HG03066 (cell line): ENCODE data around the gene TASOR.
"Not testable (repeated sequence)": the region's sequence is repeated elsewhere in the genome, so short reads cannot be mapped to it uniquely, and the experiment has no call there.

Experiments
- ATAC-seq: cut with Tn5 transposase; IDR thresholded peaks from one replicate; pipeline ENCODE4 v1.9.1; 2021; ENCODE audit warnings: low read depth; ENCODE audit not compliant: unreplicated experiment

Gene TASOR

GRCh38 chr3:56683122-56683817 is at the start of gene TASOR:
TSS of gene TASOR (minus strand) at chr3:56683265. CDS start at chr3:56683006, 259 bp downstream.
- peak; percentile 65 for ATAC-seq

GRCh38 chr3:56732109-56732508 is 49.0 kb upstream of the TASOR start:
- no peak for ATAC-seq

DNA sequence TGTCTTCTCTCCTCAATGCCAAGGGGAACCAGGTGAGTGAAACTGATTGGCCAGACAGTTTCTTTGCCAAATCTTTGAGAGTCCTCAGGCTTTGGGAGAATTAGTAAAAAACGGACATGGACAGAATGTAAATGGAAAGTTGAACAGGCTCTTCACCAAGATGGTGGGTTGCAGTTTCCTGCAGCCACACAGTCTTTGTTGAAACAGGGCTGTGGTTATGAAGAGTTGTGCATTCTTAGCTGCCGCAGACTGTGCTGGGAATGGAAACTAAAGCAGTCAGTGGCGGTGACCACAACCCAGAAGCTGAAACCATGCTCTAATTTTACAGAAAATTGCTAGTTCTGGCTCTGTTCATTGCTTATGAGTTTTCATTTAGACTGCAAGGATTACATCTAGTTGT is 42.1 kb upstream of the TASOR start:
- ATAC-seq: peak; percentile 97

- ATAC-seq: no peak
These were observed 41.6 kb upstream of the TASOR start for GRCh38 chr3:56724676-56725075.

GRCh38 chr3:56720849-56721248 is 37.8 kb upstream of the TASOR start:
- ATAC-seq: no peak

DNA sequence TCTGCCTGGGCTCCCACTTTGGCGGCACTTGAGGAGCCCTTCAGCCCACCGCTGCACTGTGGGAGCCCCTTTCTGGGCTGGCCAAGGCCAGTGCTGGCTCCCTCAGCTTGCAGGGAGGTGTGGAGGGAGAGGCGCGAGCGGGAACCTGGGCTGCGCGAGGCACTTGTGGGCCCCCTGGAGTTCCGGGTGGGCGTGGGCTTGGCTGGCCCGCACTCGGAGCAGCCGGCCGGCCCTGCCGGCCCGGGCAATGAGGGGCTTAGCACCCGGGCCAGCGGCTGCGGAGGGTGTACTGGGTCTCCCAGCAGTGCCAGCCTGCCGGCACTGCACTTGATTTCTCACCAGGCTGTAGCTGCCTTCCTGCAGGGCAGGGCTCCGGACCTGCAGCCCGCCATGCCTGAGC is 35.7 kb upstream of the TASOR start:
- not testable (repeated sequence) for ATAC-seq

DNA sequence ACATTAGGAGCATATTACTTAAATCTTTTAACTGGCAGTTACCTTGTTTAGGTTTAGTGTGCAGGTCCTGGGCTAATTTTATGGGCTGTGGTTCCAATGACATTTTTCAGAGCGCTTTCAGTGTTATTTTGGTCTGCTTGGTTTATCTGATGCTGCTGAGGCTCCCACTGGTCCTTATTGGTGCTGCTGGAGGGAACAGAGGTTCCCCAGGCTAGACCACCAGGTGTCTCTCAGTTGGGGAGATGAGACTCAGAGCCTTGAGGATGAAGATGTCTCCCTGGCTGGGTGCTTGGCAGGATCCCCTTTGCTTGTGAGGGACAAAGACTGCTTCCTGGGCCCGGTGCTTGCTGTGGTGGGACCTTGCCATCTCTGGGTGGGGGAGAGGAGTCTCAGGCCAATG is 28.3 kb upstream of the TASOR start:
- no peak for ATAC-seq

DNA sequence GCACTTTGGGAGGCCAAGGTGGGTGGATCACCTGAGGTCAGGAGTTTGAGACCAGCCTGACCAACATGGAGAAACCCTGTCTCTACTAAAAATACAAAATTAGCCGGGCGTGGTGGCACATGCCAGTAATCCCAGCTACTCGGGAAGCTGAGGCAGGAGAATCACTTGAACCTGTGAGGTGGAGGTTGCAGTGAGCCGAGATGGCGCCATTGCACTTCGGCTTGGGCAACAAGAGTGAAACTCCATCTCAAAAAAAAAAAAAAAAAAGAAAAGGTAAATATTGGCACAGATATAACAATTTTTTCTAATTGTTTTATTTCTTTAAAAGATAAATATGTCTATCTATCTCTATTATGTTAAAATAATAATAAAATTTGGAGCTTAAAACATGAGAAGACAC is 24.3 kb upstream of the TASOR start:
- ATAC-seq: not testable (repeated sequence)

DNA sequence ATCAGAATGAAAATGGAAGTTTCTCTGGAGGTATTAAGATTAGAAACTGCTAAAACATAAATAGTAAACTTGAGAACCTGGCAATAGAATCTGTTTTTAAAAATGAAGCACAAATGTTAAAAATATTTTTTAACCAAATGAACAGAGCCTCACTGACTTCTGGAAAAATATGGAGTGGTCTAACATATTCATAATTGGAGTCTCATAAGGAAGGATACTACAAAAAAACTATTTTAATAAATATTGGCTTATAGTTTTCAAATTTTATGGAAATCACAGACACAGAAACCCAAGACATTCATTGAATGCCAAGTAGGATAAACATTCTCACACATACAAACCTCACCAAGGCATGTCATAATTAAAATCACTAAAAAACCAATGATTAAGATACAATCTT is 23.6 kb upstream of the TASOR start:
- no peak for ATAC-seq

DNA sequence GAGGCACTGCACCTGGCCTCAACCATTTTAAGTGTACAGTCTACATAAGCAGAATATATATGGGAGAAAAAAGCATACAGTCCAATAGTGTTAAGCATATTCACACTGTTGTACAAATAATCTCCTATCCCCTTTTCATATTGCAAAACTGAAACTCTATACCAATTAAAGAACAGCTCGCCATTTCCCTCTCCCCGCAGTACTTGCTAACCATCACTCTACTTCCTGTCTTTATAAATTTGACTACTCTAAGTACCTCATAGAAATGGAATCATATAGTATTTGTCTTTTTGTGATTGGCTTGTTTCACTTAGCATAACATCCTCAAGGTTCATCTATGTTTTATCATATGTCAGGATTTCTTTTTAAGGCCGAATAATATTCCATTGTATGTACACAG is 21.6 kb upstream of the TASOR start:
- ATAC-seq: no peak

- no peak for ATAC-seq
These were observed 19.6 kb upstream of the TASOR start for GRCh38 chr3:56702490-56703315.

DNA sequence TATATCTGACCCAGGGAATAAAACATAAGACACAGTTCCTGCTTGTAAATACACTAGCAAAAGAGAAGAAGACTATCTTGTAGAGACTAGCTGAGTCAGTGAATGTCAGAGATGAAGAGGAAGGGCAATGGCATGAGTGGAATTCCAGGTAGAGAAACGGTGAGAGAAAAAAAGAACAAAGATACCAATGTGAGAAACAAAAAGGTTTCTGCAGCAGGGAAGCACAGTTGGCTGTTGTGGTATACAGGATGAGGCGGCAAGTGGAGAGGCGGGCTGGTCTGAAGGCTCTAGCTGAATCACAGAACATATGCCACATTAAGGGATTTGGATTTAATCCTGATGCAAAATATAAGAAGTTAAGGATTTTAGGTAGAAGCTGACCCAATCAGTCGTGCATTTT is 17.1 kb upstream of the TASOR start:
- no peak for ATAC-seq

GRCh38 chr3:56694867-56695683 is 12.0 kb upstream of the TASOR start:
- no peak for ATAC-seq

- ATAC-seq: no peak
These were observed 10.7 kb upstream of the TASOR start for GRCh38 chr3:56693750-56694149.

DNA sequence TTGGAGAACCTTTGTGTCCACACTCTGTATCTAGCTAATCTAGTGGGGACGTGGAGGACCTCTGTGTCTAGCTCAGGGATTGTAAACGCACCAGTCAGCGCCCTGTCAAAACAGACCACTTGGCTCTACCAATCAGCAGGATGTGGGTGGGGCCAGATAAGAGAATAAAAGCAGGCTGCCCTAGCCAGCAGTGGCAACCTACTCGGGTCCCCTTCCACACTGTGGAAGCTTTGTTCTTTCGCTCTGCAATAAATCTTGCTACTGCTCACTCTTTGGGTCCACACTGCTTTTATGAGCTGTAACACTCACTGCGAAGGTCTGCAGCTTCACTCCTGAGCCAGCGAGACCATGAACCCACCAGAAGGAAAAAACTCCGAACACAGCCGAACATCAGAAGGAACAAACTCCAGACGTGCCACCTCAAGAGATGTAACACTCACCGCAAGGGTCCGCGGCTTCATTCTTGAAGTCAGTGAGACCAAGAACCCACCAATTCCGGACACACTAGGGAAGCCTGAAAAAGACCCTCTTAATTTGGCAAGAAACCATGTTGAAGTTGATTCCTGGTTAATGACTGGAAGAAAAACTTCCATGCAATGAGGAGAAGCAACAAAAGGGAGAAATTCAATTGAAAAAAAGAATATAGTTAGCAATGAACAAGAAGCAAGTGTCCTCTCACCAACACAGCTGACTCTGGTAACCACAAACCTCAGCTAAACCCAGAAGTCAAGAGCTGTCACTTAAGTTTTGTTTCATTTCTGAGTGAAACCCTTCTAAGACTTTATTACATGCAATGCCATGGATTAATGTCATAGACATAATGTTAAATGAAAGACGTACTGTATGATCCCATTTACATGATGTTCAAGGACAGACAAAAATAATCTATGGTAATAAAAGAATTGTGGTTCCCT is 9.7 kb upstream of the TASOR start:
- ATAC-seq: not testable (repeated sequence)

DNA sequence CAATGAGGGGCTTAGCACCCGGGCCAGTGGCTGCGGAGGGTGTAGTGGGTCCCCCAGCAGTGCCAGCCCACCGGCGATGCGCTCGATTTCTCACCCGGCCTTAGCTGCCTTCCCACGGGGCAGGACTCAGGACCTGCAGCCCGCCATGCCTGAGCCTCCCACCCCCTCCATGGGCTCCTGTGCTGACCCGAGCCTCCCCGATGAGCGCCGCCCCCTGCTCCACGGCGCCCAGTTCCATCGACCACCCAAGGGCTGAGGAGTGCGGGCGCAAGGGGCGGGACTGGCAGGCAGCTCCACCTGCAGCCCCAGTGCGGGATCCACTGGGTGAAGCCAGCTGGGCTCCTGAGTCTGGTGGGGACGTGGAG is 8.9 kb upstream of the TASOR start:
- not testable (repeated sequence) for ATAC-seq

DNA sequence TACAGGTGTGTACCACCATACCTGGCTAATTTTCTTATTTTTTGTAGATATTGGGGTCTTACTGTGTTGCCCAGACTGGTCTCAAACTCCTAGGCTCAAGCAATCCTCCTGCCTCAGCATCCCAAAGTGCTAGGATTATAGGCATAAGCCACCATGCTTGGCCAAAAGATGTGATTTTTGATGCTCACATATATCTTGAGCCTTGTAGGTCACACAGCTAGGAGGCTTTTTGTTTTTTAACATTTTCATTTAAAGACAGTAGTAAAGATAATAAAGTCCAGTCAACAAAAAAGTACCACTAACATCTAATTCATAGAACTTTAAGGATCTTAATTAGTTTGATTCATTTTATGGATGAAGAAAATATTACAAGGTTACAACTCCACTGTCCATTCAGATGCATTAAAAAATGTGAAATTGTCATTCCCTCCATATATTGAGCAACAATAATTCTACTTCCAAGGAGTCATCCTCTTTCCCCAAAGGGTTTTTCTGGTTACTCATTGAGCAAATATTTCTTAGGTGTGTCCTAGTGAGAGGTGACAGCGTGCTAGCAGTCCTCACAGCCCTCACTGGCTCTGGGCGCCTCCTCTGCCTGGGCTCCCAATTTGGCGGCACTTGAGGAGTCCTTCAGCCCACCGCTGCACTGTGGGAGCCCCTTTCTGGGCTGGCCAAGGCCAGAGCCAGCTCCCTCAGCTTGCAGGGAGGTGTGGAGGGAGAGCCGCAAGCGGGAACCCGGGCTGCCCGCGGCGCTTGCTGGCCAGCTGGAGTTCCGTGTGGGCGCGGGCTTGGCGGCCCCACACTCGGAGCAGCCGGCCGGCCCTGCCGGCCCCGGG is 8.3 kb upstream of the TASOR start:
- ATAC-seq: no peak

DNA sequence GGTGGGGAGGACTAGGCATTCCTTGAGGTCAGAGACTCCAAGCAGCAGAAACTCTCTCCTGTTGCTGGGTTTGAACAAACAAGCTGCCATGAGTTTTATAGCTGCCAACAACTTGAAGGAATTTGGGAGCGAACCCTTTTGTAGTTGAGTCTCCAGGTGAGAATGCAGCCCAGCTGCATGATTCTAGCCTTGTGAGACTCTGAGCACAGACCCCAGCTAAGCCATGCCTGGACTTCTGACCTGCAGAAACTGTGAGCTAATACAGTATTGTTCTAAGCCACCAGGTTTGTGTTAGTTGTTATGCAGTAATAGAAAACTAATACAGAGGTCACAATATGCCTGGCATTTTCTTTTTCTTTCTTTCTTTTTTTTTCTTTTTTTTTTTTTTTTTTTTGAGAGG is 6.2 kb upstream of the TASOR start:
- ATAC-seq: no peak

GRCh38 chr3:56688191-56688590 is 5.1 kb upstream of the TASOR start:
- peak; percentile 62 for ATAC-seq
